Cardiac muscle cell (in vitro differentiated cells and primary cell): Measurements from ENCODE around the gene REM2. TPM values are rescaled to one million over a fixed set of nuclear protein-coding genes. Genes with fewer than 3 reads are reported as not detected.
A peak's percentile ranks its signal among the peaks of the same experiment; 100 is the strongest.

Experiments
- DNase-seq, 2 donors: peaks; one replicate each; pipeline versions ENCODE4 v3.0.0 to v3.0.0-alpha.2; 2010 to 2017; ENCODE audit warnings: low read depth in 1 of 2, low spot score in 1 of 2
- H3K27ac ChIP-seq: fragments of 200-600 bp; sonication (generic); 2 replicates; pipeline ENCODE4 v1.5.1; 2016
- H3K27me3 ChIP-seq: fragments of 200-600 bp; sonication (generic); 2 replicates; pipeline ENCODE4 v1.6.0; 2016; ENCODE audit warnings: control low read depth
- H3K36me3 ChIP-seq: fragments of 200-600 bp; sonication (generic); 2 replicates; pipeline ENCODE4 v1.5.1; 2016; ENCODE audit warnings: control low read depth
- H3K4me1 ChIP-seq: fragments of 200-600 bp; sonication (generic); 2 replicates; pipeline ENCODE4 v1.8.1; 2017; ENCODE audit warnings: low read depth, mild to moderate bottlenecking, mixed run types
- H3K4me3 ChIP-seq: fragments of 200-600 bp; sonication (generic); 2 replicates; pipeline ENCODE4 v1.5.1; 2016; ENCODE audit warnings: mild to moderate bottlenecking
- H3K9me3 ChIP-seq: fragments of 200-600 bp; sonication (generic); 2 replicates; pipeline ENCODE4 v1.5.1; 2017; ENCODE audit warnings: low read depth, mild to moderate bottlenecking, control low read depth
- polyA plus RNA-seq: library from polyadenylated mRNA; unstranded; fragments of >200 nt; fragmentation: Nextera tagmentation; extraction: Ambion mirVana; gene quantifications from 2 replicates; pipeline ENCODE4 v1.2.1, GENCODE V29; 2016
- total RNA-seq: library from RNA; depleted of rRNA; stranded (reverse); fragments of >200 nt; gene quantifications from 2 replicates; pipeline ENCODE4 v1.2.3, GENCODE V29; 2016
- TF ChIP-seq, protein P1 (sequence below): IDR thresholded peaks from 2 replicates; pipeline ENCODE4 v1.5.1; 2012; ENCODE audit warnings: low read depth, mild to moderate bottlenecking, low read length

REM2 gene
- total and polyA plus RNA-seq, 2 experiments from 2014 or later: 2.7 to 5.1 TPM

GRCh38 chr14:22884076-22884737 is 1.2 kb downstream of the REM2 start:
- no peak overlapping the region for H3K27ac ChIP-seq
- no peak overlapping the region for H3K4me3 ChIP-seq
- H3K9me3 ChIP-seq: no peaks in the 10 kb centered on the region
- H3K4me1 ChIP-seq: peaks cover 28% of the 10 kb centered on the region
- H3K36me3 ChIP-seq: no peaks in the 10 kb centered on the region
- no peak for DNase-seq
- TF ChIP-seq, protein P1, sequence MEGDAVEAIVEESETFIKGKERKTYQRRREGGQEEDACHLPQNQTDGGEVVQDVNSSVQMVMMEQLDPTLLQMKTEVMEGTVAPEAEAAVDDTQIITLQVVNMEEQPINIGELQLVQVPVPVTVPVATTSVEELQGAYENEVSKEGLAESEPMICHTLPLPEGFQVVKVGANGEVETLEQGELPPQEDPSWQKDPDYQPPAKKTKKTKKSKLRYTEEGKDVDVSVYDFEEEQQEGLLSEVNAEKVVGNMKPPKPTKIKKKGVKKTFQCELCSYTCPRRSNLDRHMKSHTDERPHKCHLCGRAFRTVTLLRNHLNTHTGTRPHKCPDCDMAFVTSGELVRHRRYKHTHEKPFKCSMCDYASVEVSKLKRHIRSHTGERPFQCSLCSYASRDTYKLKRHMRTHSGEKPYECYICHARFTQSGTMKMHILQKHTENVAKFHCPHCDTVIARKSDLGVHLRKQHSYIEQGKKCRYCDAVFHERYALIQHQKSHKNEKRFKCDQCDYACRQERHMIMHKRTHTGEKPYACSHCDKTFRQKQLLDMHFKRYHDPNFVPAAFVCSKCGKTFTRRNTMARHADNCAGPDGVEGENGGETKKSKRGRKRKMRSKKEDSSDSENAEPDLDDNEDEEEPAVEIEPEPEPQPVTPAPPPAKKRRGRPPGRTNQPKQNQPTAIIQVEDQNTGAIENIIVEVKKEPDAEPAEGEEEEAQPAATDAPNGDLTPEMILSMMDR: no peak
- no peaks in the 10 kb centered on the region for H3K27me3 ChIP-seq

DNA sequence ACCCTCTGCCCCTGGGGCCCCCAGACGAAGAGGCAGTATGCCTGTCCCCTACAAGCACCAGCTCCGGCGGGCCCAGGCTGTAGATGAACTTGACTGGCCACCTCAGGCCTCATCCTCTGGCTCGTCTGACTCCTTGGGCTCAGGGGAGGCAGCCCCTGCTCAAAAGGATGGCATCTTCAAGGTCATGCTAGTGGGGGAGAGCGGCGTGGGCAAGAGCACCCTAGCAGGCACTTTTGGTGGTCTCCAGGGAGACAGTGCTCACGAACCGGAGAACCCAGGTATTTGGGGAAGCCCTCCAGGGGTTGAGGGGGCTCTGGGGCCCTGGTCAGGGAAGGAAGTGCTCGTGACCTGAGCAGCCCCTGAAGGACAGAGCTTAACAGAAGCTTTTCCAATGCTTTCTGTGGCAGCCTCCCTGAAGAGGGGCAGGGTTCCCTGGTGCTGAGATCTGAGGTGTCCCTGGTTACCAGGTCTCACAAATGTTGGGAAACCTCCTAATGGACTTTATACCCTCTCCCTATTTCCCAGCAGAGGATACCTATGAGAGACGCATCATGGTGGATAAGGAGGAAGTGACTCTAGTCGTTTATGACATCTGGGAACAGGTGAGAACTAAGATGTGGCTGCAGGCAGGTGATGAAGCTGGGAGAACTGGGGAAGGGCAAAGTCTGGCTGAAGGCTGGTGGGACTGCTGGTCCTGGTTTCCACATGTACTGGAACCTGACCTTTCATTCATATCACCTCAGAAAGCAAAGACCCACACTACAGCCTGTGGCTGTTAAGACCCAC is 1.9 kb downstream of the REM2 start:
- H3K27me3 ChIP-seq: no peaks in the 10 kb centered on the region
- no peak overlapping the region for H3K4me3 ChIP-seq
- no peaks in the 10 kb centered on the region for H3K9me3 ChIP-seq
- no peaks in the 10 kb centered on the region for H3K36me3 ChIP-seq
- TF ChIP-seq, protein P1: no peak
- H3K27ac ChIP-seq: no peak overlapping the region
- DNase-seq: no peak
- H3K4me1 ChIP-seq: peaks cover 28% of the 10 kb centered on the region

GRCh38 chr14:22885975-22886374 is 3.0 kb downstream of the REM2 start:
- peaks cover 28% of the 10 kb centered on the region for H3K4me1 ChIP-seq

DNA sequence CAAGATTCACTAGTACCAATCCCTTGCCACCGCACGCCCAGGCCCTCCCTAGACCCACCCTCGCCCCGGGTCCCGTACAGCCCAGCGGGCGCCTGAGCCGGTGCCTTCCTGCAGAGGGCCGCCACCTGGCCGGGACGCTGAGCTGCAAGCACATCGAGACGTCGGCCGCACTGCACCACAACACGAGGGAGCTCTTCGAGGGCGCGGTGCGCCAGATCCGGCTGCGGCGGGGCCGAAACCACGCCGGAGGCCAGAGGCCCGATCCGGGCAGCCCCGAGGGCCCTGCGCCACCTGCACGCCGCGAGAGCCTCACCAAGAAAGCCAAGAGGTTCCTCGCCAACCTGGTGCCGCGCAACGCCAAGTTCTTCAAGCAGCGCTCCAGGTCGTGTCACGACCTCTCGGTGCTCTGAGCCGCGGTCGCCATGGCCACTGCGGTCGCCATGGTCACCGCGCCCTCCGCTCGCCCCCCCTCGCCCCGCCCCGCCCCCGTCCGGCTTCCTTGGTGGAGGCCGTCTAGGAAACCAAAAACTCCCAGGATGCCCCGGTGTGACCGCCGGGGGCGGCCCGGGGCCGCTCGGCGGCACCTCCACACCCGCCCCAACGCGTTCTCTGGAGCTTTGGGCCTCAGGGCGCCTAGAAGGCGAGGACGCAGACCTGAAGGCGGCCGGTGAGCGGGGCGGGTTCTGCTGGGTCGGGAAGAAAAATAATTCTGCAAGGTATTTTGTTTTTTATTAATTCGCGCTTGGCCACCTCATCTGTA is 3.7 kb downstream of the REM2 start:
- TF ChIP-seq, protein P1: no peak
- H3K4me1 ChIP-seq: peaks cover 28% of the 10 kb centered on the region

More at GRCh38 chr14:22885975-22886374, 3.0 kb downstream of the REM2 start:
- TF ChIP-seq, protein P1: no peak
- Histone ChIP-seq H3K4me3 (peak overlapping the region; percentile 45), H3K9me3 (no peaks in the 10 kb centered on the region), H3K36me3 (no peaks in the 10 kb centered on the region), H3K27me3 (no peaks in the 10 kb centered on the region), H3K27ac (no peak overlapping the region)
- no peak for DNase-seq

GRCh38 chr14:22887260-22887989 is 4.4 kb downstream of the REM2 start:
- H3K36me3 ChIP-seq: no peaks in the 10 kb centered on the region
- peak overlapping the region; percentile 67 for H3K27ac ChIP-seq
- H3K9me3 ChIP-seq: no peaks in the 10 kb centered on the region
- TF ChIP-seq, protein P1: no peak
- H3K27me3 ChIP-seq: no peaks in the 10 kb centered on the region
- DNase-seq: peak; percentile 89 to 90
- H3K4me3 ChIP-seq: peak overlapping the region; percentile 45
- H3K4me1 ChIP-seq: peaks cover 25% of the 10 kb centered on the region

More for the DNA sequence above, 3.7 kb downstream of the REM2 start:
- Histone ChIP-seq H3K27me3 (no peaks in the 10 kb centered on the region), H3K9me3 (no peaks in the 10 kb centered on the region), H3K36me3 (no peaks in the 10 kb centered on the region), H3K4me3 (peak overlapping the region; percentile 45), H3K27ac (peak overlapping the region; percentile 67)
- peak; percentile 73 to 78 for DNase-seq
